ENCODE results near the gene GRM5.
"Not testable (repeated sequence)": the region's sequence is repeated elsewhere in the genome, so short reads cannot be mapped to it uniquely, and the experiment has no call there.

The GRM5 gene

GRCh38 chr11:88978992-88979391 lies 86.8 kb downstream of the GRM5 start:
- H3K27me3 ChIP-seq (replicated peaks in 2 of 5; ENCODE audit: control insufficient read depth in 4 of 5, insufficient read depth in 5 of 5, low read length in 4 of 5); H3K36me3 ChIP-seq (ENCODE audit: control insufficient read depth in 4 of 4, insufficient read depth in 4 of 4, low read length in 3 of 4); DNase-seq; POLR2A ChIA-PET; H3K4me1 ChIP-seq (ENCODE audit: control extremely low read depth in 1 of 4, control insufficient read depth in 4 of 4, insufficient read depth in 4 of 4, low read length in 3 of 4); H3K9me3 ChIP-seq (ENCODE audit: control extremely low read depth in 1 of 5, control insufficient read depth in 4 of 5, insufficient read depth in 2 of 5, low read depth in 1 of 5, low read length in 4 of 5); H3K27ac ChIP-seq (ENCODE audit: insufficient read depth in 1 of 2, low read depth in 1 of 2, low read length in 2 of 2, poor library complexity in 1 of 2, severe bottlenecking in 2 of 2); H3K4me3 ChIP-seq (ENCODE audit: control insufficient read depth in 1 of 7, extremely low read depth in 1 of 7, insufficient read depth in 4 of 7, low read depth in 2 of 7, low read length in 6 of 7); CTCF ChIA-PET: not testable (repeated sequence)
- no CpG with 5 or more reads among the region's 3 CpGs for WGBS (ENCODE audit: insufficient coverage)

- H3K27ac ChIP-seq (ENCODE audit: insufficient read depth in 1 of 2, low read depth in 1 of 2, low read length in 2 of 2, poor library complexity in 1 of 2, severe bottlenecking in 2 of 2); CTCF ChIA-PET; H3K4me3 ChIP-seq (ENCODE audit: control insufficient read depth in 1 of 7, extremely low read depth in 1 of 7, insufficient read depth in 4 of 7, low read depth in 2 of 7, low read length in 6 of 7); H3K36me3 ChIP-seq (ENCODE audit: control insufficient read depth in 4 of 4, insufficient read depth in 4 of 4, low read length in 3 of 4); H3K27me3 ChIP-seq (replicated peaks in 2 of 5; ENCODE audit: control insufficient read depth in 4 of 5, insufficient read depth in 5 of 5, low read length in 4 of 5); DNase-seq; H3K9me3 ChIP-seq (ENCODE audit: control extremely low read depth in 1 of 5, control insufficient read depth in 4 of 5, insufficient read depth in 2 of 5, low read depth in 1 of 5, low read length in 4 of 5); POLR2A ChIA-PET; H3K4me1 ChIP-seq (ENCODE audit: control extremely low read depth in 1 of 4, control insufficient read depth in 4 of 4, insufficient read depth in 4 of 4, low read length in 3 of 4): not testable (repeated sequence)
Measured at GRCh38 chr11:88975441-88975840, 90.3 kb downstream of the GRM5 start.

- no peaks in the 10 kb centered on the region for H3K36me3 ChIP-seq (ENCODE audit: control insufficient read depth in 4 of 4, insufficient read depth in 4 of 4, low read length in 3 of 4)
- no peak overlapping the region for H3K4me3 ChIP-seq (ENCODE audit: control insufficient read depth in 1 of 7, extremely low read depth in 1 of 7, insufficient read depth in 4 of 7, low read depth in 2 of 7, low read length in 6 of 7)
- H3K4me1 ChIP-seq (ENCODE audit: control extremely low read depth in 1 of 4, control insufficient read depth in 4 of 4, insufficient read depth in 4 of 4, low read length in 3 of 4): no peaks in the 10 kb centered on the region
- H3K27me3 ChIP-seq (replicated peaks in 2 of 5; ENCODE audit: control insufficient read depth in 4 of 5, insufficient read depth in 5 of 5, low read length in 4 of 5): no peaks in the 10 kb centered on the region
- DNase-seq: no peak
- H3K9me3 ChIP-seq (ENCODE audit: control extremely low read depth in 1 of 5, control insufficient read depth in 4 of 5, insufficient read depth in 2 of 5, low read depth in 1 of 5, low read length in 4 of 5): no peaks in the 10 kb centered on the region
- no peak overlapping the region for H3K27ac ChIP-seq (ENCODE audit: insufficient read depth in 1 of 2, low read depth in 1 of 2, low read length in 2 of 2, poor library complexity in 1 of 2, severe bottlenecking in 2 of 2)
- POLR2A ChIA-PET: no interaction called here
- CTCF ChIA-PET: no interaction called here
Measured at GRCh38 chr11:88972210-88972609, 93.6 kb downstream of the GRM5 start.

GRCh38 chr11:88961621-88962020 lies 104.2 kb downstream of the GRM5 start:
- H3K27ac ChIP-seq (ENCODE audit: insufficient read depth in 1 of 2, low read depth in 1 of 2, low read length in 2 of 2, poor library complexity in 1 of 2, severe bottlenecking in 2 of 2); H3K36me3 ChIP-seq (ENCODE audit: control insufficient read depth in 4 of 4, insufficient read depth in 4 of 4, low read length in 3 of 4); CTCF ChIA-PET; H3K4me1 ChIP-seq (ENCODE audit: control extremely low read depth in 1 of 4, control insufficient read depth in 4 of 4, insufficient read depth in 4 of 4, low read length in 3 of 4); H3K9me3 ChIP-seq (ENCODE audit: control extremely low read depth in 1 of 5, control insufficient read depth in 4 of 5, insufficient read depth in 2 of 5, low read depth in 1 of 5, low read length in 4 of 5); DNase-seq; POLR2A ChIA-PET; H3K27me3 ChIP-seq (replicated peaks in 2 of 5; ENCODE audit: control insufficient read depth in 4 of 5, insufficient read depth in 5 of 5, low read length in 4 of 5); H3K4me3 ChIP-seq (ENCODE audit: control insufficient read depth in 1 of 7, extremely low read depth in 1 of 7, insufficient read depth in 4 of 7, low read depth in 2 of 7, low read length in 6 of 7): not testable (repeated sequence)
- no CpG with 5 or more reads among the region's 2 CpGs for WGBS (ENCODE audit: insufficient coverage)

- POLR2A ChIA-PET; H3K4me1 ChIP-seq (ENCODE audit: control extremely low read depth in 1 of 4, control insufficient read depth in 4 of 4, insufficient read depth in 4 of 4, low read length in 3 of 4); CTCF ChIA-PET; H3K27ac ChIP-seq (ENCODE audit: insufficient read depth in 1 of 2, low read depth in 1 of 2, low read length in 2 of 2, poor library complexity in 1 of 2, severe bottlenecking in 2 of 2); H3K36me3 ChIP-seq (ENCODE audit: control insufficient read depth in 4 of 4, insufficient read depth in 4 of 4, low read length in 3 of 4); H3K4me3 ChIP-seq (ENCODE audit: control insufficient read depth in 1 of 7, extremely low read depth in 1 of 7, insufficient read depth in 4 of 7, low read depth in 2 of 7, low read length in 6 of 7); DNase-seq; H3K27me3 ChIP-seq (replicated peaks in 2 of 5; ENCODE audit: control insufficient read depth in 4 of 5, insufficient read depth in 5 of 5, low read length in 4 of 5); H3K9me3 ChIP-seq (ENCODE audit: control extremely low read depth in 1 of 5, control insufficient read depth in 4 of 5, insufficient read depth in 2 of 5, low read depth in 1 of 5, low read length in 4 of 5): not testable (repeated sequence)
- 69% methylated on average over 3 of the region's 3 CpGs for WGBS (ENCODE audit: insufficient coverage)
Measured at GRCh38 chr11:88959857-88960256, 105.9 kb downstream of the GRM5 start.

- Histone ChIP-seq H3K4me1 (ENCODE audit: control extremely low read depth in 1 of 4, control insufficient read depth in 4 of 4, insufficient read depth in 4 of 4, low read length in 3 of 4) (no peaks in the 10 kb centered on the region), H3K27me3 (replicated peaks in 2 of 5; ENCODE audit: control insufficient read depth in 4 of 5, insufficient read depth in 5 of 5, low read length in 4 of 5) (no peaks in the 10 kb centered on the region), H3K36me3 (ENCODE audit: control insufficient read depth in 4 of 4, insufficient read depth in 4 of 4, low read length in 3 of 4) (no peaks in the 10 kb centered on the region), H3K9me3 (ENCODE audit: control extremely low read depth in 1 of 5, control insufficient read depth in 4 of 5, insufficient read depth in 2 of 5, low read depth in 1 of 5, low read length in 4 of 5) (no peaks in the 10 kb centered on the region), H3K27ac (ENCODE audit: insufficient read depth in 1 of 2, low read depth in 1 of 2, low read length in 2 of 2, poor library complexity in 1 of 2, severe bottlenecking in 2 of 2) (no peak overlapping the region), H3K4me3 (ENCODE audit: control insufficient read depth in 1 of 7, extremely low read depth in 1 of 7, insufficient read depth in 4 of 7, low read depth in 2 of 7, low read length in 6 of 7) (no peak overlapping the region)
- ChIA-PET POLR2A (no interaction called here), CTCF (no interaction called here)
- no peak for DNase-seq
Measured at GRCh38 chr11:88950975-88951374, 114.8 kb downstream of the GRM5 start.

- CTCF ChIA-PET, POLR2A ChIA-PET: not testable (repeated sequence)
Measured at GRCh38 chr11:88948908-88949307, 116.9 kb downstream of the GRM5 start.

More at GRCh38 chr11:88948908-88949307, 116.9 kb downstream of the GRM5 start:
- not testable (repeated sequence) for H3K4me1 ChIP-seq (ENCODE audit: control extremely low read depth in 1 of 4, control insufficient read depth in 4 of 4, insufficient read depth in 4 of 4, low read length in 3 of 4); H3K9me3 ChIP-seq (ENCODE audit: control extremely low read depth in 1 of 5, control insufficient read depth in 4 of 5, insufficient read depth in 2 of 5, low read depth in 1 of 5, low read length in 4 of 5); DNase-seq; H3K27me3 ChIP-seq (replicated peaks in 2 of 5; ENCODE audit: control insufficient read depth in 4 of 5, insufficient read depth in 5 of 5, low read length in 4 of 5); H3K4me3 ChIP-seq (ENCODE audit: control insufficient read depth in 1 of 7, extremely low read depth in 1 of 7, insufficient read depth in 4 of 7, low read depth in 2 of 7, low read length in 6 of 7); H3K36me3 ChIP-seq (ENCODE audit: control insufficient read depth in 4 of 4, insufficient read depth in 4 of 4, low read length in 3 of 4); H3K27ac ChIP-seq (ENCODE audit: insufficient read depth in 1 of 2, low read depth in 1 of 2, low read length in 2 of 2, poor library complexity in 1 of 2, severe bottlenecking in 2 of 2)

Data from common myeloid progenitor, CD34-positive (primary cell).